Keratinocyte (primary cell): Measurements from ENCODE around the gene POLDIP3. TPM values are rescaled to one million over a fixed set of nuclear protein-coding genes. Genes with fewer than 3 reads are reported as not detected.

Source experiments
- DNase-seq: peaks from one replicate; pipeline ENCODE4 v3.0.0-alpha.2; 2011; ENCODE audit warnings: low read depth, missing footprints, low spot score
- FAIRE-seq: peaks from 2 replicates; lab custom pipeline; 2011; peaks lifted over from hg19 to GRCh38; lab: Jason Lieb, UNC
- H2AFZ ChIP-seq: 2 replicates; pipeline ENCODE4 v1.6.0; 2012; ENCODE audit warnings: low read length, control low read depth, inconsistent platforms; ENCODE audit not compliant: control insufficient read depth
- H3K27ac ChIP-seq: 2 replicates; pipeline ENCODE4 v1.5.1; 2011; ENCODE audit warnings: low read length; ENCODE audit not compliant: control insufficient read depth, insufficient read depth
- H3K27me3 ChIP-seq: 3 replicates; pipeline ENCODE4 v1.6.0; 2011; ENCODE audit warnings: low read length; ENCODE audit not compliant: control insufficient read depth, insufficient read depth; ENCODE audit errors: extremely low read depth
- H3K36me3 ChIP-seq, 2 experiments: 2 replicates in 1 of 2; 3 replicates in 1 of 2; pipeline ENCODE4 v1.5.1; 2011; ENCODE audit warnings: low read length in 2 of 2, mild to moderate bottlenecking in 1 of 2; ENCODE audit not compliant: control insufficient read depth in 2 of 2, insufficient read depth in 2 of 2; ENCODE audit errors: extremely low read depth in 1 of 2
- H3K4me1 ChIP-seq: 3 replicates; pipeline ENCODE4 v1.5.1; 2011; ENCODE audit warnings: low read length; ENCODE audit not compliant: control insufficient read depth, insufficient read depth; ENCODE audit errors: extremely low read depth
- H3K4me2 ChIP-seq: 3 replicates; pipeline ENCODE4 v1.6.0; 2011; ENCODE audit warnings: low read depth, low read length; ENCODE audit not compliant: control insufficient read depth, insufficient read depth; ENCODE audit errors: extremely low read depth
- H3K4me3 ChIP-seq, 3 experiments: fragments of 200-600 bp in 1 of 3; sonication (generic) in 1 of 3; 2 replicates in 2 of 3; 3 replicates in 1 of 3; pipeline ENCODE4 v1.5.1; 2011 to 2016; ENCODE audit warnings: low read length in 3 of 3, mild to moderate bottlenecking in 3 of 3, control low read depth in 2 of 3, inconsistent platforms in 1 of 3, low read depth in 1 of 3, mixed read lengths in 1 of 3, mixed run types in 1 of 3, moderate library complexity in 1 of 3; ENCODE audit not compliant: control insufficient read depth in 2 of 3, insufficient read depth in 2 of 3; ENCODE audit errors: extremely low read depth in 1 of 3
- H3K79me2 ChIP-seq: 2 replicates; pipeline ENCODE4 v1.6.0; 2012; ENCODE audit warnings: low read length; ENCODE audit not compliant: control insufficient read depth, insufficient read depth
- H3K9ac ChIP-seq: 3 replicates; pipeline ENCODE4 v1.6.0; 2011; ENCODE audit warnings: low read length; ENCODE audit not compliant: control insufficient read depth, insufficient read depth; ENCODE audit errors: extremely low read depth
- H3K9me1 ChIP-seq: 3 replicates; pipeline ENCODE4 v1.6.0; 2011; ENCODE audit warnings: low read length; ENCODE audit not compliant: control insufficient read depth, insufficient read depth; ENCODE audit errors: extremely low read depth
- H3K9me3 ChIP-seq: 2 replicates; pipeline ENCODE4 v1.5.1; 2012; ENCODE audit warnings: low read depth, low read length; ENCODE audit not compliant: control insufficient read depth
- H4K20me1 ChIP-seq: 3 replicates; pipeline ENCODE4 v1.6.0; 2011; ENCODE audit warnings: low read length; ENCODE audit not compliant: control insufficient read depth, insufficient read depth; ENCODE audit errors: extremely low read depth
- CTCF ChIP-seq, 3 experiments: IDR thresholded peaks in 1 of 3; conservative IDR thresholded peaks in 1 of 3; optimal IDR thresholded peaks in 1 of 3; 2 replicates in 2 of 3; 3 replicates in 1 of 3; pipeline versions ENCODE3 to v1.5.1; 2011; ENCODE audit warnings: low read length in 3 of 3, mild to moderate bottlenecking in 3 of 3, moderate library complexity in 2 of 3, control low read depth in 1 of 3, inconsistent platforms in 1 of 3; ENCODE audit not compliant: insufficient read depth in 2 of 3; ENCODE audit errors: extremely low read depth in 1 of 3
- EZH2 ChIP-seq: IDR thresholded peaks from one replicate; pipeline ENCODE4 v1.6.1; 2012; ENCODE audit warnings: inconsistent platforms, mild to moderate bottlenecking, low read length, moderate library complexity
- dilution Hi-C: fragments of 300-500 bp; cut with MboI; formaldehyde crosslinking; loops from one replicate; pipeline ENCODE4 v1.7.0; 2020; ENCODE audit warnings: low sequenced_read_pairs; ENCODE audit not compliant: extremely low pct_ligation_motif_present
- polyA plus RNA-seq, 5 experiments: library from polyadenylated mRNA; depleted of rRNA in 3 of 5; stranded (reverse) in 3 of 5; stranded (forward) in 1 of 5; unstranded in 1 of 5; fragments of >200 nt; gene quantifications; 1 replicate in 1 of 5; 2 replicates in 3 of 5; 3 replicates in 1 of 5; pipeline versions ENCODE4 v1.2.1 to v1.2.3, GENCODE V29; 2011 to 2012; ENCODE audit warnings: missing spikeins in 2 of 5, low read depth in 1 of 5, low replicate concordance in 1 of 5

The POLDIP3 gene
- polyA plus RNA-seq, 1 donor (not counting 4 experiments of a cell fraction or from before 2014, with no cell fraction given) = 41.9 TPM

- no peak overlapping the region for H3K4me3 ChIP-seq
- no peaks in the 10 kb centered on the region for H3K9me1 ChIP-seq
- H3K79me2 ChIP-seq = no peaks in the 10 kb centered on the region
- dilution Hi-C loops = no loop called here
- H4K20me1 ChIP-seq = peaks cover 4% of the 10 kb centered on the region
- DNase-seq (no peak), FAIRE-seq (no peak)
- no peak overlapping the region for H3K27ac ChIP-seq
- peaks cover 22 to 36% of the 10 kb centered on the region in 2 experiments for H3K36me3 ChIP-seq
- H3K4me2 ChIP-seq = no peak overlapping the region
- peaks cover 21% of the 10 kb centered on the region for H3K4me1 ChIP-seq
- no peaks in the 10 kb centered on the region for H3K27me3 ChIP-seq
- no peak overlapping the region for H2AFZ ChIP-seq
- no peaks in the 10 kb centered on the region for H3K9me3 ChIP-seq
- H3K9ac ChIP-seq = no peak overlapping the region
- TF ChIP-seq EZH2 (no peak), CTCF (optimal IDR thresholded peaks at IDR 0.05 in 1 of 3, IDR thresholded peaks at IDR 0.05 in 1 of 3, conservative IDR thresholded peaks at IDR 0.05 in 1 of 3; ENCODE audit: extremely low read depth in 1 of 3, insufficient read depth in 2 of 3, low read length in 3 of 3) (no peak)
Measured at GRCh38 chr22:42622061-42622710, 7.5 kb upstream of the POLDIP3 start.

GRCh38 chr22:42621505-42622002, 6.9 kb upstream of the POLDIP3 start:
- peak overlapping the region; percentile 60 for H3K27ac ChIP-seq
- peaks cover 17 to 30% of the 10 kb centered on the region in 2 experiments for H3K36me3 ChIP-seq
- no peaks in the 10 kb centered on the region for H3K79me2 ChIP-seq
- H4K20me1 ChIP-seq = peaks cover 4% of the 10 kb centered on the region
- no peak overlapping the region for H3K4me2 ChIP-seq
- peak overlapping the region; percentile 0 for H3K9ac ChIP-seq
- dilution Hi-C loops = no loop called here
- peaks cover 21% of the 10 kb centered on the region for H3K4me1 ChIP-seq
- FAIRE-seq = peak; percentile 92
- no peaks in the 10 kb centered on the region for H3K27me3 ChIP-seq
- no peaks in the 10 kb centered on the region for H3K9me1 ChIP-seq
- H3K9me3 ChIP-seq = no peaks in the 10 kb centered on the region
- no peak for DNase-seq
- no peak overlapping the region for H3K4me3 ChIP-seq
- TF ChIP-seq EZH2 = no peak
- peak; percentile 89 to 98 (median 95) for TF ChIP-seq CTCF (optimal IDR thresholded peaks at IDR 0.05 in 1 of 3, IDR thresholded peaks at IDR 0.05 in 1 of 3, conservative IDR thresholded peaks at IDR 0.05 in 1 of 3; ENCODE audit: extremely low read depth in 1 of 3, insufficient read depth in 2 of 3, low read length in 3 of 3)
- H2AFZ ChIP-seq = no peak overlapping the region
